CD4-positive, alpha-beta T cell treated with Interleukin-2 at 100 ng/mL for 4 hours (primary cell): Measurements from ENCODE around the gene BTBD16.

Experiments
- DNase-seq: peaks from one replicate; pipeline ENCODE4 v3.0.0-alpha.2; 2020; ENCODE audit warnings: low spot score

BTBD16 gene

DNA sequence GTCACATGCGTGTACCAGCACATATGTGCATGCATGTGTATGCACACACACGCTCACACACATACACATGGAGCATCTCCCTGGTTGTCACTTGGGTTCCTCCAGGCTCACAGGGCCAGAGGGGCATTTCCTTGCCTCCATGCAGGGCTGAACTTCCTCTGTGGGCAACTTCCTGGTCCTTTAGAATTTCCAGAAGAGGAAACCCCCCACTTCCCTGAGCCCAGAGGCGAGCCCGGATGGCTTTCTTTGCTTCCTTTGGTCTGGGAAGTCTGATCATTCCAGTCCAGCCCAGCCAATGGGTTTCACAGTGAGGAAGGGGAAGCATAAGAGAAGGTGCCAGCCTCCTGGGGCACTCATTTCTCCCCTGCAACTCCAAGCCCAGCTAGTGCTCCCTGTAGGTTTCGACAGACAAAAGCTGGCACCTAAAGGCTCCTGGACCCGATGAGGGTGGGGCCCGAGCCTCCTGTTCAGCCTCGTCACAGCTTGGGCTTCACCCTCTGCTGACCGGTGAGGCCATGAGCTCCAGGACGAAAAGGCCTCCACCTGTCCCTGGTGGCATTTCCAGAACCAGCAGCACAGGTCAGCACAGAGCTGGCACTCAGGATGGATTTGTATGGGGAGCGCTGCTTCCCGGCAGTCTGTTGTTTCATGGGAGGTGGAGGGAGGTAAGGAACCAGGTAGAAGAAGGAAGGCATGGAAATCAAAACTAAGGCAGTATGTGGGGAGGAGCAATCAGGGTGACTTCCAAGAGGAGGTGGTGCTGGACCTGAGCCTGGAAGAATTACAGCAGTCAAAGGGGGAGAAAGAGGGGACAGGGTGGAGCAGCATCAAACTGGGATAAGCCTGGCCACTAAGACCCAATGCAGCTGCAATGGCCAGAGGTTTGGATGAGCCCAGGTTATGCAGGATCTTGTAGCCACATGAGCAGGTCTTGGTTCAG, 23.7 kb downstream of the BTBD16 start:
- no peak for DNase-seq

DNA sequence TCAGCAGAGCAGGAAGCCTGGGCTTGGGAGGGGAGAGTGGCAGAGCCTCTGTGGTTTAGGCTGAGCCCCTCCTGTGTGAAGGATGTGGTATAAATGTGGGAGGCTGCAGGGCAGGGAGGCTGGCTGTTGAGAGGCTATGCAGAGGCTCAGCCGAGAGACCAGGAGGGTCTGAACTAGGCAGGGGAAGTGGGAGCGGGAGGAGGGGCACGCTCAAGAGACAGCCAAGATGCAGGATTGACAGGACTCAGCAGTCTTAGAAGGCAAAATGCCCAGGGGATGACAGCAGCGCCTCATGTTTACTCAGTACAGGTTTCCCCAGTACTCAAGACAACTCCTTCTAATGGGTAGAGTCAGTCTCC, 24.3 kb downstream of the BTBD16 start:
- DNase-seq, result no peak

DNA sequence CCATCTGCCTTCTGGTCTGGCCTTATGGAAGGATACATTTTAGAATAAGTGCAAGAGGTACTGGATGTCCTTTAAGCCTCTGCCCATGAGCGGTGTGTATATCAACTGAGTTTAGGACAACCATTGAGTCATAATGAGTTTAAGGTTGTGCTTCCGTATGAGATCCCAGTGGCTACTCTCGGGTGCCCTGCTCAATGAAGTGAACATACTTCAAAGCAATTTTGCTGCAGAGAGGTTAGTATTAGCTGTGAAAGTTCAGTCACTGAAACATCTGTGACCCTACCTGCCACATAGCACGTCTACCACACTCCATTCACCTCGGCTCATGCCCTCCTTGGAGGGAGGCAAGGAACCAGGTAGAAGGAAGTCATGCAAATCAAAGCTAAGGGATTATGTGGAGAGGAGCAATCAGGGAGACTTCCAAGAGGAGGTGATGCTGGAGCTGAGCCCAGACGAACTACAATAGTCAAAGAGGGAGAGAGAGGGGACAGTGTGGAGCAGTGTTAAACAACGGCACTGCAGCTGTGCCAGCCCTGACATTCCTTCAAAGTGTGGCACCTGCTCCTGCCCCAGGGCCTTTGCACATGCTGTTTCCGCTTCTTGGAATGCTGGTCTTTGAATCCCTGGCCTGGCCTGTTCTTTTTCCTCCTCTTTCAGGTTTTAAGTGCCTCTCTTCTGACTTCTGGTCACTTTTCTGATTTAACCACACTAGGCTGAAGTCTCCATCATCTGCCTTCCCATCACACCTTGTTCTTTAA, 25.4 kb downstream of the BTBD16 start:
- no peak for DNase-seq

DNA sequence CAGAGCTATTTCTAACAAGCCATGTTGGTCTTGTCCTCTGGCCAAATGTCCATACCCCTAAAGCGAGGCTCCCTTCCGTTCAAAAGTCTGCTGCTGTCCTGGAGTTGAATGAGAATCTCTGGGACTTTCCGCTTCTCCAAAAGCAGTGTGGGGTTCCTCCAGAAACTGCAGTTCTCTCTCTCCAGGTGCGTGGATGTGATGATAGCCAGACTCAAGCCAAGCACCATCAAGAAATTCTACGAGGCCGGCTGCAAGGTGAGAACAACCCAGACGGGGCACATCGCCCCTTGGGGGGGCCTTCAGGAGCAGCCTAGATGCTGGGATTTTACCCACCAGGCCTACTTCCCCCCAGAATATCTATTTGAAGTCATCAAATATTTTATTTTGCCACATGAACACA, 26.5 kb downstream of the BTBD16 start:
- DNase-seq, result no peak

DNA sequence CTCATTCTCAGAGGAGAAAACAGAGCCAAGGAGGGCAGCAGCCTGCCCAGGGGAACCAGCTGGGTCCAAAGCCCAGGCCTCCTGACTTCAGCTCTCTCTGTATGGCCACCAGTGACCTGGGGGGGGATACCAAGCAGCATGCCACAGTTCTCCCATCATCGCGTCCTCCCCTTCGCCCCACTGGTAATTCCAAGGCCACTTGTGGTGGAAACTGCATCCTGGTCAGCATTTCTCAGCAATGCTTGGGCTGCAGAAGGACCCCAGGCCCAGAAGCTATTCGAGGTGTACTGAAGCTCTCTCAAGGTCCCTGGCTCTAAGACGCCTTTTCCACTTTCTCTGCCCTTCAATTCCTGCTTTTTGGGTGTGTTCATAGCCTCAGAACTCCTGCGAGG, 27.1 kb downstream of the BTBD16 start:
- no peak for DNase-seq

DNA sequence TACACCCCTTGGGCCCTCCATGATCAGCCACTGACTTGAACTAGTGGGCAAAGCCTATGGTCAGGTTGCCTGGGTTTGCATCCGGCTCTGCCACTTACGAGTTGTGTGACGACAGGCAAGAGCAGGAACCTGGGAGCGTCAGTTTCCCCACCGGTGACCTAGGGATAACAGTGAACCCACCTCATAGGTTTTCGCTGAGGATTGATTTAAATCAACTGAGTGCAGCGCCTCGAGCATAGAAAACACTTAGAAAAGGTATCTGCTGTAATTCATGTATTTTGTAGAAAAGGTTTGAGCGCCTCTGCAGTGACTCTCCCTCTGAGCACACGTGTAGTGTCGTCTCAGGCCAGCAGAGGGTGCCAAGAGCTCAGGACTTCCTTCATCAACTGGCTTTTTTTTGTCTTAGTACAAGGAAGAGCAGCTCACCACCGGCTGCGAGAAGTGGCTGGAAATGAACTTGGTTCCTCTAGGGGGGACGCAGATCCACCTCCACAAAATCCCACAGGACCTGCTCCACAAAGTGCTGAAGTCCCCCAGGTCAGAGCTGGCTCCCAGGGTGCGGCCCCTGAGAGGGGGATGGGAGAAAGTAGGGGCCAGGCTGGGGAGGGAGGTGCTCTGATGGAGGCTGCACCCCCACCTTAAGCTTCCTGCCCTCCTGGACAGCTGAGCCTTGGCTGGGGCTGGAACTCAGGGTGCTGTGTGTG, 27.7 kb downstream of the BTBD16 start:
- peak; percentile 56 for DNase-seq

DNA sequence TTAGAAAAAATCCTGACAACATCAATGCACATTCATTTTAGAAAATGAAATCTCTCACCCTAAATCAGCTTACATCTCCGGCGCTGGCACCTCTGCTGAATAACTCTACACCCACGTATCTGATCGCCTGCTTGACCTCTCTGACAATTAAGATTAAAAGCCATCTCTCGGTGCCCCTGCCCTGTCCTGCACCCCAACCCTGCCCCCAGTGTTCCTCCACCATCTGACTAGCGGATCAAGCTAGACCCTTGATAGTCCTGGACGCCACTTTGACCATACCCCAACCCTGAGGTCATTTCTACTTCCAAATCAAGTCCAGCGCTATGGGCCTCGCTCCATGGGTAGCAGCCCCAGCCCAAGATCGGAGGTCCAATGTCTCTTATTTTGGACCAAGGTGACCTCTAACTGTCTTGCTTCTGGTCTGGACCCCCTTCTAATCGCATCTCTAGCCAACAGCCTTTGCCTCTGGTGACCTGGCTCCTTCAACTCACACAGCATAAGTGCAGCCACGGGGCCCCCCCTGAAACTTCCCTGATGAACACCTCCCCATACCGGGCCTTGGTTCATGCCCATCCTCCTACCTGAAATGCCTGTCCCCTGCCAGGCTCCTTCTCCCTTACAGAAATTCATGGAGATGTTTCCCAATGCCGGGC, 28.5 kb downstream of the BTBD16 start:
- DNase-seq, result no peak

DNA sequence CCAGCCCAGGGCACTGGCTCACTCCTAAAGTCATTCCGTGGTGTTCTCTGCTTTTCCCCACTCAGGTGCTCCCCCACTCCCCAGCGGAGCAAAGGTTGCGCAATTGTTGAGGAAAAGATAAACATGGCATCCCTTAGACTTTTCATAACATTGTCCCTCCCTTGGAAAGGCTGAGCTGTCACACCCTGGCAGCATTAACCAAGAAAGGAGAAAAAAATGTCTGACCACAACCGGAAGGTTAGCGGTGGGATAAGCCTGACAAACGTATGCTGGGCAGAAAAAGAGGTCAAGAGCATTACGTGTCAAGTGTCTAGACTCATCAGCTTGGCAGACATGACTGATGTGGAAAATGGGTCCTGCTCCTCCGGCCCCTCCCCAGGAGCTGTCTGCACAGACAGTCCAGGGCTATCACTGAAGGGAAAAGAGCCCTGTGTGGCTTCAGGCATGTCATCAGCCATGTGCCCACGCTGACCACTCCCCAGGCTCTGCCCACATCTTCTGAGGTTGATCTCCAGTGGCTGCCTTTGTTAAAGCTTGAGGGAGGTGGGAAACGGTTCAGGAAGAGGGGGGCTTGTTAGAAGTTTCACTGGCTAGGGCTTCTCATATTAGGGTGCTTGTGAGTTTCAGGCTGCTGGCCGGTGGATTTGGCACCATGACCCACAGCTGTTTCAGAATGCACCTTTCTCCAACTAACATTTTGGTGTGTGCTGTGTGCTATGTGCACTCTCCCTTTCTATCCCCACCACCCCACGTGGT, 30.1 kb downstream of the BTBD16 start:
- DNase-seq, result no peak

DNA sequence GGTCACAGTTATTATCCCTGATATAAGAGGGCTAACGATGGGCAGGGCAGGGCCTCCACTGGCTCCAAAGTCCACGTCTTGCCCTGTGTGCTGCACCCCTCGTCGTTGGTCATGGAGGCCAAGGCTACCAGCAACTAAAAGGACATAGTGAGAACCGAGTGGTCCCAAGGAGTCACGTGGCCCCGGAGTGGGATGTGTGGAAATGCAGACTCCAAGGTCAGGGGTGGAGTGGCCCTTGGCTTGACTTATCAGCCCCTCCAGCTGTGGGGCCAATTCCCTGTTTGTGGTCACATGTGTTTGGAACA, 30.7 kb downstream of the BTBD16 start:
- DNase-seq, result no peak

DNA sequence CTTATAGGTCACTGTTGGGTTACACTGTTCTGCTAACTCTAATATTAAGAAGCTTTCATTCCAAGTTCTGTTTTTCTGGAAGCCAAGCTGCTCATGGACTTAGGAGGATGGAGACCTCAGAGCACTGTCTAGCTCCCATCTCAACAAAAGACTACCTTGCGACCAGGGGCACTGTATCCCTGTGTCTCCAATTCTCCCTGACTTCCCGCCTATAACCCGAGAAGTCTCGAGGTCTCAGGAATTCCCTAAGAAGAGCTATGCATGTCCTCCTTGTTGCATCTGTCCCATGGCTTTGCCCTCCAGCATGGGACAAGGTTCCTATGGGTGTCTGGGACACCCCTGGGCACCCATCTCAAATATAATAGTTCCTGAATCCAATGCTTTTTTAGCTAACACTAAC, 31.2 kb downstream of the BTBD16 start:
- DNase-seq, result no peak

DNA sequence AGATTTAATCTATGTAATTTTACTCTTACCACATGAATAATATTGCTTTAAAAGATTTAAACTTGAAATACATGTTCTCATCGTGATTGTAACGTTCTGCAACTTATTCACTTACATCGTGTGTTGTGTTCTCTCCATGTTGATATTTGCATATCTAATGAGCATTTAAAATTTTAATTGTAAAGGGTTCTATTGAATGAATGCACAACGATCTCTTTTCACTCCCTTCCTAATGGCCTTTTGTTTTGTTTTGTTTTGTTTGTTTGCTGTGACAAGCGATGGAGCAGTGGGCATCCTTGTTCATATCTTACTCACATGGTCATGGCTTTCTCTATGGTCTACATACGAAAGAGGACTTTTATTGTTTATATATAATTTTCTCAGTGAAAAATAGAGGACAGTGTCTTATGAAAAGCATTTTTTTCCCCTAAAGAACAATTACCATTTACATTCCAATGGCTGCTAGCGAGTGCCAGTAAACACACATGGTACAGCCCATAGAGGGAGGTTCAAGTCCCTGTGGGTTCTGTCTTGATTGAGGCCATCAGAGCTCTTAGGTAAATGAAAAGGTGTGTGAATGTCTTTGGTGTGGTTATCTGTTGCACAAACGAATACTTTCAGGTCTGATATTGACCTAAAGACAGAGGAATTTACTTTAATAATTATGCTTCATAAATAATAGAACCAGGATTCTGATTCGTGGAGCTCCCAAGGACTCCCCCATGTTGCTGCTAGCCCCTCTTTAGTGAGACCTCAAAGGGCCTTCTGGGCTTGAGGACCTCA, 32.4 kb downstream of the BTBD16 start:
- no peak for DNase-seq

DNA sequence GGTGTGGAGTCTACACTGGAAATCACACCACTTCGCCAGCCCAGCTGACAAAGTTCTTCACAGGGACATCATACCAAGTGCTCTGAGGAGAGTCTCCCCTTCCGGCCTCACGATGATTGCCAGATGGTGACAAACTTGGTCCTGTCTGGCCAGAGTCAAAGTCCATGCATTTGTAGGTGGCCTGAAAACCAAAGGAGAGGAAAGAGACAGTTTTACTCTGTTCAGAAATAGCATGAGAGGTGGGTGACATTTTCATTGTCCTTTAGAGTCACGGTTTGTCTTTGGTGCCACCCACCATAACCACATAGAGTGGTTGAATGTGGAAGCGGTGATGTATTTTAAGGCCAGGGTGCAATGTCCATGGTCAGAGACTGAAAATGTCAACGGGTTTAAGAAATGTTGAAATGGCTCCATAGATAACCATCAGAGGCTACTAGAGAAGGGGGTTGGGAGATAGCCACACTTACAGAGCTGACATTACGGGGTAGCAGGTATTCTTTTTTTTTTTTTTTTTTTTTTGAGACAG, 33.0 kb downstream of the BTBD16 start:
- DNase-seq, result no peak

DNA sequence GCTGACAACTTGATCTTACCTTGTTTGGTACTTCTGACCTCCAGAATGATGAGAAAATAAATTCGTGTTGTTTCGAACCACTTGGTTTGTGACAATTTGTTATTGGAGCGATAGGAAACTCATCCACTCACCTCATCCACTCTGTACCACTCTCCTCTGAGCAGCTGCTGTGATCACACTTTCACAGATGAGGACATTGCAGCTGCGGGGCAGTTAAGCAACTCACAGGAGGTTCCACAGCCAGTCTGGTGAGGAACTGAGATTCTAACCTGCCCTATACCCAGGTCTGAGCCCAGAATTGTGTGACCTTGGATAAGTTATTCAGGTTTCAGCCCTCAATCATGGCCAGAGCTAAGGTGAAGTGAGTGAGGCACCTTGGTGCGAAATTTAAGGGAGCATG, 35.2 kb downstream of the BTBD16 start:
- no peak for DNase-seq

DNA sequence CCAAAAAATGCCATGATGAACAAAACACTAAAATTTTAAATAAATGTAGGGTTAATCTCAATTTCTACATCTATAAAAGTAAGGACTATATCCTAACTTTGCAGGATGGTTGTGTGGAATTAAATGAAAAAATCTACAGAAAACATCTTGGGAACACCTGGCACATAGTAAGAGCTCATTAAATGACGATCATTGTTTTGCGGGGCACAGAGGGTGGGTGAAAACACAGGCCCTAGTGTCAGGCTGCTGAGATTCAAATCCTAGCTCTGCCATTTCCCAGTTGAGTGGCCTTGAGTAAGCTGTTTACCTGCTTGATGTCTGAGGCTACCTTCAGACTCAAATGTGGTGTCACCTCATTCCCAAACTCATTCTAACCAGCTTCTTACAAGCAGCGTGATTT, 35.6 kb downstream of the BTBD16 start:
- DNase-seq, result no peak

DNA sequence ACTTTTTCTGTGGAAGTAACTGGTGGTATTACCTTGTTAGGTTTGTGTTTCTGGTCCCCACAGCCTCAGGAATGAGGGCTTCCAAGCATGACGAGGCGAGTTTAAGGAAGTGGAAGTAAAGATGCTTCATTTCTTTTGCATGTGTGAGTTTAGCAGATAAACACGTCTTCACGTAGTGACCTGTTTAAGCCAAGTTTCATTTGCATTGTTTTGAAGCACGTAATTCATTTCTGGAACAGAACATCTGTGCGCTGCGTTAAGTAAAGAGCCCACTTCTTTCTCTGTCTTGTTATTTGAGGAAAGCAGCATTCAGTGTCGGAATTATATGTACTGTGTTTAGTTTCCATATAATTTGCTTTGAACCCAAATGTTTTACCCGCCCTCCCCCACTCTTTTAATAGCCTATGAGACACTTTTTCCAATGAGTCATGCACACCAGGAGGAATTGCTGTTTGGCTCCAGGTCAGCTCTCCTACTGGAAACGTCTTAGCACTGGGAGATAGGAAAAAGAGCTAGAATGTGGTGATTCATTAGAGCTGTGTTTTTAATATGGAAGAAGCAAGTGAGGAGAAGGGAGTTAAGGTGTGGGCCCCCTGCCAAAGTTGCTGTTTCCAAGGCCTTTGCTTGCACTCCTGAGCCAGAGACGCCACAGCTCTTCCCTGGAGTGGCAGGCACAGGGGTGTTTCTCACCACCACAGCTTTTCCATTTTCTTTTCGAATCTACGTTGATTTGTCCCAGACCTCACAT, 36.7 kb downstream of the BTBD16 start:
- DNase-seq, result no peak

DNA sequence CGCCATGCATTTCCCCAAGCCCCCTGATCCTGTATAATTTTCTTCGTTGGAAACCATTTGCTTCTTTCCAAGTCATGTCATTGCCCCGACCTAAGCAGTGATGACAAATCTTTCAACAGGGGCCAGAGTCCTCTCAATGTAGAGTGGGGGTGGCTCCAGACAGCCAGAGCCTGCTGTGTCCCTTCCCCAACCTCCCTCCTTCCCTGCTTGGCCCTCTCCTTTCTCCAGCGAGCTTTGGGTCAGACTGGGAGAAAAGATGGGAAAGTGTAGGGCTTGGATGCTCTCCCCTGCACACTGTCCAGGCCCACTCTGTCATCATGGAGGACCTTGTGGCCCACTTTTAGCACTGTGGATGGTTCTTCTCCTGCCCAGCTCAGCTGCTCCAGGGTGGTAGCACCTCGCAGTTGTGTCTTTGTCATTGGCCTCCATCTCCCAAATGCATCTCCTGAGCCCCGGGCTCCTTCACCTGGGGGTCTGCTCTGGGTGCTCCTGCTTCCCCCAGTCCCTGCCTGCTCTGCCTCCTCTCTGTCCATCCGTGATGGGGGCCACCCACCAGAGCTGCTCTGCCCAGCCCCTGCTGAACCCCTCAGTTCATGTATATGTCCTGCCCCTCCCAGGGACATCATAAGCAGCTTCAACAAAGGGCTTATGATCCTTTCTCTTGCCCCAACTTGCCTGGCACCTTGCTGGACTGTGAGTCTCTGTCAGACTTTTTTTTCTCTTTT, 37.5 kb downstream of the BTBD16 start:
- no peak for DNase-seq

DNA sequence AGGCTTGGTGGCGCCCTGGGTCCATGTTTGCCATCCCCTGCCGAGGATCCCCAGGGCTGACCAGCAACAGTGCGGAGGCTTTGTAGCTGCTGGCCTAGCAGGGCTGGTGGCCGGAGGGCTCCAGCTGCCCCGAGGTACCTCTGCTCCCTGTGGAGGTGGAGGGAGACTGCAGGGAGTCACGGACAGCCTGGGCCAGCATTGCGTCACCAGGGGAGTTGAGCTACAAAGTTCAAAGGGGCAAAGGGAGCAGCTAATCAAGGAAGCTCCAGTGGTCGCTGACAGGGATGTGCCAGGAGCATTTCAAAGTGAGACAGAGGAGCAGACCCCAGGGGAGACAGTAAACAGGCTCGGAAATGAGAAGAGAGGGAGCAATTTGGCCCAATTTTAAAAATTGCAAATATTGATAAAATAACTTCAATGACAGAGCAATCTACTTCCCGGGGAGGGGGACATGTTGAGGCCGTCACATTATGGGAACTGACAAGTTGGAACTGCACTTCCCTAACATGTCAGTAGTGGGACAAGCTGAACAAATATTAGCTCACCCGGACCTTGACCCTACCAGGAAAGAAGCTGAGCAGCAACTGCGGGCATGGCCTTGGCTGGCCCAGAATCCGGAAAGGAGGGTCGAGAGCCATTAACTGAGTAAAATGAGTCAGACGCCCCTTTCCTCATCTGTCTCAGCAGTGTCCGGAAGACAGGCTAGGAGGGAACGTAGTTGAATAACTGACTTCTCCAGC, 39.4 kb downstream of the BTBD16 start:
- DNase-seq, result no peak

DNA sequence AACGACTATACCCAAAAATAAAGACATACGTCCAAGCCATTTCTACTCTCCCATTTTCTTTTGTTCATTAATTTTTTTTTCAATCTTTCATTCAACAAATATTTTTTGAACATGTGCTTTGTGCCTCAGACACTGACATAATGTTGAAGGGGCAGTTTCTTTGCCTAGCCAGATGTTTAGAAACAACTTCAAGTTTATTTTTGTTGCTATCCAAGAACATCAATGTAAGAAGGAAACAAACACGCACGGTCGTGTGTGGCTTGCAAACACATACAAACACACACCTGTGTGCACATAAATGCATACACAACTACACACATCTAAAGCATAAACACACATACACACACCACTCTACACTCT, 39.9 kb downstream of the BTBD16 start:
- no peak for DNase-seq

DNA sequence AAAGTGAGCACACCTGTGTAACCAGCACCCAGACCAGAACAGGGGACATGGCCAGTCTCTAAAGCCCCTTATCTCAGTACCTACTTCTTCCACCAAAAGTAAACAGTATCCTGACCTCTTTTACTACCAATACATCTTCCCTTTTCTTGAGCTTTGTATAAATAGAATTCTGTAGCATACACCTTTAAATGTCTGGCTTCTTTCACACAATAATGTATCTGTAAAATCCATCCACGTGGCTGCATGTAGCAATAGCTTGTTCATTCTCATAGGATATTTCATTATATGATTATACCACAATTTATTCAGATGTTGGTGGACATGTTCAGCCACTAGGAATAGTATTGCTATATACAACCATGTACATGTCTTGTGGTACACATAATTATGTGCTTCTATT, 40.6 kb downstream of the BTBD16 start:
- DNase-seq, result no peak
